Common myeloid progenitor, CD34-positive (primary cell): ENCODE measurements around the gene WDR82.

Experiments
- CTCF ChIA-PET: fragments of 350-600 bp; sonication (Branson Sonifier 250); formaldehyde crosslinking; loops from one replicate; lab custom pipeline; 2021; ENCODE audit warnings: antibody characterized with exemption; lab: Charles Lee
- POLR2A ChIA-PET: fragments of 350-600 bp; sonication (Branson Sonifier 250); formaldehyde crosslinking; loops from one replicate; lab custom pipeline; 2021; ENCODE audit warnings: antibody characterized with exemption; lab: Charles Lee
- DNase-seq, 3 donors: peaks; one replicate each; pipeline versions ENCODE4 v3.0.0 to v3.0.0-alpha.2; 2013
- H3K27ac ChIP-seq, 2 experiments: 1 replicate in 1 of 2; 2 replicates in 1 of 2; pipeline ENCODE4 v1.7.0; 2013; ENCODE audit warnings: inconsistent platforms in 2 of 2, low read length in 2 of 2, mild to moderate bottlenecking in 2 of 2, low read depth in 1 of 2, moderate library complexity in 1 of 2; ENCODE audit not compliant: severe bottlenecking in 2 of 2, insufficient read depth in 1 of 2, poor library complexity in 1 of 2
- H3K27me3 ChIP-seq, 5 experiments: replicated peaks in 2 of 5; 1 replicate in 3 of 5; 2 replicates in 2 of 5; pipeline versions ENCODE4 v1.6.1 to v1.7.0; 2013; ENCODE audit warnings: low read length in 4 of 5, mild to moderate bottlenecking in 2 of 5, moderate library complexity in 2 of 5, inconsistent platforms in 1 of 5; ENCODE audit not compliant: insufficient read depth in 5 of 5, control insufficient read depth in 4 of 5
- H3K36me3 ChIP-seq, 4 experiments: 1 replicate in 2 of 4; 2 replicates in 2 of 4; pipeline versions ENCODE4 v1.6.1 to v1.7.0; 2013; ENCODE audit warnings: low read length in 3 of 4, control low read depth in 1 of 4, mild to moderate bottlenecking in 1 of 4; ENCODE audit not compliant: control insufficient read depth in 4 of 4, insufficient read depth in 4 of 4
- H3K4me1 ChIP-seq, 4 experiments: 1 replicate in 3 of 4; 2 replicates in 1 of 4; pipeline versions ENCODE4 v1.6.1 to v1.7.1; 2013; ENCODE audit warnings: low read length in 3 of 4, mild to moderate bottlenecking in 3 of 4, control low read depth in 1 of 4, inconsistent platforms in 1 of 4, moderate library complexity in 1 of 4; ENCODE audit not compliant: control insufficient read depth in 4 of 4, insufficient read depth in 4 of 4; ENCODE audit errors: control extremely low read depth in 1 of 4
- H3K4me3 ChIP-seq, 7 experiments: 1 replicate in 4 of 7; 2 replicates in 3 of 7; pipeline versions ENCODE4 v1.5.1 to v1.7.0; 2013; ENCODE audit warnings: mild to moderate bottlenecking in 7 of 7, low read length in 6 of 7, moderate library complexity in 6 of 7, inconsistent platforms in 2 of 7, low read depth in 2 of 7, control low read depth in 1 of 7; ENCODE audit not compliant: insufficient read depth in 4 of 7, control insufficient read depth in 1 of 7; ENCODE audit errors: extremely low read depth in 1 of 7
- H3K9me3 ChIP-seq, 5 experiments: 1 replicate in 4 of 5; 2 replicates in 1 of 5; pipeline versions ENCODE4 v1.6.1 to v1.7.1; 2013; ENCODE audit warnings: low read length in 4 of 5, mild to moderate bottlenecking in 2 of 5, inconsistent platforms in 1 of 5, low read depth in 1 of 5, moderate library complexity in 1 of 5; ENCODE audit not compliant: control insufficient read depth in 4 of 5, insufficient read depth in 2 of 5; ENCODE audit errors: control extremely low read depth in 1 of 5
- WGBS: methylation state at CpG from one replicate; pipeline ENCODE4 v1.1.5; 2013; ENCODE audit not compliant: insufficient coverage; 5-methylcytosine and 5-hydroxymethylcytosine counted together

The WDR82 gene

DNA sequence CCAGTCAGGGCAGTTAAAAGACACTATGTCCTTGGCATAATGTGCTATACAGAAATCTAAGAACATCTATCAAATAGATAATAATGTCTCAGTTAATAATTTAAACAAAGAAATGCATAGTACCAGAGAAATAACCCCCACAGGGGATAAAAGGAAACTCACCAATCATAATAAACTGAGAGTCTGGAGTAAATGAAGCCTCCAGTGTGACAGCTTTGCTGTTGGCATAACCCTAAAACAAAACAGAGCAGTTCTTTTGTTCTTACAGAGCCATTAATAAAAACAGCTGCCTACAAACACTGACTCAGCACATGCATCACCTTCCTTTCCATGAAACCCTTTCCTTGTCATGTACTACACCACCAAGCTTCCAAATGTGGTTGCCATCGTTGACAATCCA is 19.4 kb downstream of the WDR82 start:
- ChIA-PET CTCF (interaction anchor here (1.1 to 3.6 kb wide), 7 partner anchors 11 to 24 kb away, joined by 3 to 16 read pairs (median 6); partner anchors contain the start of genes TWF2 and WDR82), POLR2A (interaction anchor here (1.0 kb wide), 1 partner anchor 18 kb away, joined by 3 read pairs; no protein-coding TSS in a partner anchor)
- H3K27ac ChIP-seq: peak overlapping the region in 1 of 2 experiments; percentile 29
- H3K4me3 ChIP-seq: no peak overlapping the region
- H3K27me3 ChIP-seq: no peaks in the 10 kb centered on the region
- H3K4me1 ChIP-seq: peaks cover 0 to 25% (median 5%) of the 10 kb centered on the region in 4 experiments
- no peak for DNase-seq
- H3K9me3 ChIP-seq: no peaks in the 10 kb centered on the region
- peaks cover 36 to 90% (median 67%) of the 10 kb centered on the region in 4 experiments for H3K36me3 ChIP-seq
- WGBS: no CpG with 5 or more reads among the region's 1 CpG

DNA sequence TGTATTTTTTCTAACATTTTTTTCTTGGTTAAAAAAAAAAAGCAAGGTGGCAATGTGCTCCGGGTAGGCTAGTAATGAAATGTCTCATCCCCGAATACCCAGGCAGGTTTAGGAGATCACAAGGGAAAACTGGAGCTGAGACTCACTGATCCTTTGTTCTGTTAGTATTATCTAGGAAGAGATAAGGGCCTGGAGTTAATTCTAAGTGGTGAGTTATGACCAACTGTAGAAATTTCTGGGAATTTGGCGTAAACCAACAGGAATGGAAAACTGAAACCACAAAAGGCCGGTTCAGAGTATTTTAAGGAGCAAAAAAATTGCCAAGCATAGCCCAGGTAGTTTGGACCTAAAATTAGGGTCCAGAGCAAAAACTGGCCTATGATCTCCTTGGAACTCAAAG is 20.5 kb downstream of the WDR82 start:
- Histone ChIP-seq H3K27ac (peak overlapping the region in 1 of 2 experiments; percentile 50), H3K36me3 (peaks cover 29 to 83% (median 61%) of the 10 kb centered on the region in 4 experiments), H3K4me3 (no peak overlapping the region), H3K9me3 (no peaks in the 10 kb centered on the region), H3K4me1 (peaks cover 2 to 33% (median 16%) of the 10 kb centered on the region in 4 experiments), H3K27me3 (no peaks in the 10 kb centered on the region)
- no peak for DNase-seq
- WGBS: 97% methylated on average over 4 of the region's 4 CpGs
- ChIA-PET POLR2A (interaction anchor here (0.5 kb wide), 1 partner anchor 821 kb away, joined by 4 read pairs; no protein-coding TSS in a partner anchor), CTCF (interaction anchor here (1.0 to 1.1 kb wide), 2 partner anchors 13 to 18 kb away, joined by 3 to 4 read pairs; no protein-coding TSS in a partner anchor)

DNA sequence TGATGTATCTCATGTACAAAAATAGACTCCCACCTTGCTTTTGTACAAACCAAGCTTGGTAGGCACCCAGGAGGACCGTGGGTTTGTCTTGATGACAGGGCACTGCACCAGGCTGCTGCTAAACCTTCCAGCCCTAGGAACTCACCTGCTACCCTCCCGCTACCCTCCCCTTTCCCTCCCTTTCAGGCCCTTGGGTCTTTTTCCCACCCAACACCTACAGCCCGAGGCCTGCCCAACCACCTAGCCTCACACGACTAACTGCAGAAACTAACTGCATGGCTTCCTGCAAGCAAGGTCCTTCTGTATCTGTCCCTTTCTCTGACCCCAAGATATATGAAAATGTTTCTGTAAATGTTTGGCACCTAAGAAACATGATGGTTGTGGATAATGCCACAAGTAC is 21.8 kb downstream of the WDR82 start:
- no peaks in the 10 kb centered on the region for H3K9me3 ChIP-seq
- WGBS: 83% methylated on average over 1 of the region's 4 CpGs
- H3K27ac ChIP-seq: no peak overlapping the region
- no peak overlapping the region for H3K4me3 ChIP-seq
- ChIA-PET CTCF (interaction anchor here (0.7 to 9.6 kb wide), 4 partner anchors 14 to 36 kb away, joined by 3 to 161 read pairs (median 4); partner anchors contain the start of gene TWF2), POLR2A (no interaction called here)
- peaks cover 7 to 37% (median 23%) of the 10 kb centered on the region in 4 experiments for H3K4me1 ChIP-seq
- DNase-seq: no peak
- H3K27me3 ChIP-seq: no peaks in the 10 kb centered on the region
- peaks cover 24 to 76% (median 58%) of the 10 kb centered on the region in 4 experiments for H3K36me3 ChIP-seq

DNA sequence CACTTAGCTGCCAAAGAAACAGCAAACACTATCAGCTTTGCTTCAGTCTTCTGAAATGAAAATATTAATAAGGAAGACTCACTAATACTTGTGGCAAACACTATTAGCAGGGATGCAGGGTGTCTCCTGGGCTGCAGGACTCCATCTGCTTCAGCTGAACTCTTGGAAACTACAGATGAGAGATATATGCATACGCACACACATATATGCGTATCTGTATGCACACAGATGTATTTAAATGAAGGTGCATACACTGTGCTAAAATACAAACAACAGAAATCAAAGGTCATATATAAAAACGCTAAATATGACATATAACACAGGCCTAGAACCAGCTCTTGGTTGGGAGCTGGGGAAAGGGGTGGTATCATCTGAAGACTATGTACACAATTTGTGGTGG is 22.3 kb downstream of the WDR82 start:
- H3K4me3 ChIP-seq: no peak overlapping the region
- ChIA-PET POLR2A (no interaction called here), CTCF (interaction anchor here (0.7 to 9.6 kb wide), 5 partner anchors 11 to 36 kb away, joined by 3 to 161 read pairs (median 4); partner anchors contain the start of genes PPM1M and TWF2)
- no peaks in the 10 kb centered on the region for H3K9me3 ChIP-seq
- peaks cover 7 to 37% (median 23%) of the 10 kb centered on the region in 4 experiments for H3K4me1 ChIP-seq
- no peak overlapping the region for H3K27ac ChIP-seq
- H3K36me3 ChIP-seq: peaks cover 26 to 76% (median 55%) of the 10 kb centered on the region in 4 experiments
- no CpG with 5 or more reads among the region's 3 CpGs for WGBS
- H3K27me3 ChIP-seq: no peaks in the 10 kb centered on the region
- no peak for DNase-seq

DNA sequence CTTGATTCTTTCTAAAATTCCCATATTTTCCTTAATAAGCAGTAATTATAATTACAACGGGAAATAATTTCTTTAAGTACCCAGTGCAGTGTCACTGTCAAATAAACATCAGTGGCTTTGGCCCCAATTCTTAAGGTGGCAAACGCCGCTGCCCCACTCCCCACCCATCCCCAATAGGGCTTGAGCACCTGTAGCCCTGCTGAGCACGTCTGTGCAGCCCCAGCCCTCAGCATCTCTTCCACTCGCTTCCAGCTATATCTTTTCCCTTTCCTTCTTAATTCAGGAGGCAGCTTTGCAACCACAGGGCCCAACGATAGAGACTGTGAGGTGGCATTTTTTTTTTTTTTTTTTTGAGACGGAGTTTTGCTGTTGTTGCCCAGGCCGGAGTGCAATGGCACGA is 23.8 kb downstream of the WDR82 start:
- H3K27me3 ChIP-seq: no peaks in the 10 kb centered on the region
- POLR2A ChIA-PET: interaction anchor here (1.0 kb wide), 1 partner anchor 18 kb away, joined by 6 read pairs; no protein-coding TSS in a partner anchor
- H3K4me1 ChIP-seq: peaks cover 7 to 37% (median 23%) of the 10 kb centered on the region in 4 experiments
- CTCF ChIA-PET: interaction anchor here (0.6 to 9.6 kb wide), 9 partner anchors 9 to 158 kb away, joined by 3 to 161 read pairs (median 6); partner anchors contain the start of genes PPM1M, TWF2 and WDR82
- no peak for DNase-seq
- no peaks in the 10 kb centered on the region for H3K9me3 ChIP-seq
- H3K27ac ChIP-seq: peak overlapping the region in 1 of 2 experiments; percentile 78
- no peak overlapping the region for H3K4me3 ChIP-seq
- 95% methylated on average over 3 of the region's 9 CpGs for WGBS
- H3K36me3 ChIP-seq: peaks cover 26 to 70% (median 47%) of the 10 kb centered on the region in 4 experiments

DNA sequence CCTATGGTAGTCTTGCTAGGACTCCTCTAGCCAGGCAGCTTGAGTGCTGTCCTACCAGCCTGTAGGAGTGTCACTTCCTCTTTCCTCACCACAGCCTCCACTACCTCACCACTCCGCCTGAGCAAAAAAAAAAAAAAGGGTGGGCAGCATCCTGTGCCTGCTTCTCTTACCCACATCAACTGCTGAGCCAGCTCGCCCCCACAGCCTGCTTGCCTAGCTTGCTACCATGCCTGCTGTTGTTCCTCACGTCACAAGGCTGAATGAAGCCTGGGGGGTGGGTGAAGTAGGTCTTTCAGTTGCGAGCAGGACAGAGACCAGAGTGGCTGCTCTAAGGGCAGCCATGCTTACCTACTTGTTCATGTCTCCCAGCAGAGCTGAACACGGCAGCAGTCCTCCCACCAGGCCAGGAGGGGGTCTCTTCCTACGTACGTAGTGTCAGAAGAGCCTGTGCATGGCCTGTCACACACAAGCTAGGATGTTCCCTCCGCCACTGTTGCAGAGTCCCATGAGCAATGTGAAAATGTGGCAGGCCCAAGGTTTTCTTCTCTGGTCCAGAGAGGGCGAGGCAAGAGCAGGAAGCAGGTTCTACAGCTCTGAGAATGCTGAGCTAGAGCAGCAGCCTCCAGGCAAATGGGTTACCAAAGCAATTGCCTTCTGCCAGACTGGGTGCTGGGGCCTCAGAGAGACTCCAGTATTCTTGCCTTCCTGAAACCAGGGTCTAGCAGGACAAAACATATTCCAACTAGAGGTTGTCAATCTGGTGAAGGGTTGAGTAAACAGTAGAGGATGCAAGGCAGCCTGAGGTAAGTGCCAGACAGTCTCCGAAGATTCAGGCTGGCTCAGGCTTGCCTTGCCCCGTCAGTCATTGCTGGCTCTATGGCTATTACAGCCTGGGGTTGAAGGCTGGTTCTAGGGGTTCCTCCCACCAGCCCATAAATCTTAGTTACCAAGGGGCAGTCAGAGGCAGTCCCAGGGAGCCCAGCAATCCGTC is 24.8 kb downstream of the WDR82 start:
- peak overlapping the region in 4 of 7 experiments; percentile 17 to 49 (median 36) for H3K4me3 ChIP-seq
- no peaks in the 10 kb centered on the region for H3K27me3 ChIP-seq
- 54% methylated on average over 5 of the region's 12 CpGs for WGBS
- ChIA-PET CTCF (interaction anchor here (0.9 to 9.6 kb wide), 15 partner anchors 8 to 85 kb away, joined by 3 to 161 read pairs (median 4); partner anchors contain the start of genes GLYCTK, PPM1M, TLR9 and TWF2), POLR2A (interaction anchor here (0.6 to 1.7 kb wide), 7 partner anchors 10 to 199 kb away, joined by 3 to 7 read pairs (median 4); partner anchors contain the start of gene TWF2)
- H3K27ac ChIP-seq: peak overlapping the region; percentile 69 to 78
- H3K9me3 ChIP-seq: no peaks in the 10 kb centered on the region
- peaks cover 18 to 70% (median 45%) of the 10 kb centered on the region in 4 experiments for H3K36me3 ChIP-seq
- peaks cover 7 to 37% (median 23%) of the 10 kb centered on the region in 4 experiments for H3K4me1 ChIP-seq
- peak; percentile 94 to 99 (median 98) for DNase-seq
